K562 (cell line): ENCODE data around the gene RC3H2. TPM values are rescaled to one million over a fixed set of nuclear protein-coding genes. Genes with fewer than 3 reads are reported as not detected.

ENCODE experiments used
- E2F3 ChIP-seq: fragments of 250-450 bp; sonication (Bioruptor Pico); IDR thresholded peaks from 2 replicates; pipeline ENCODE4 v1.4.0; 2020; ENCODE audit warnings: mild to moderate bottlenecking
- EWSR1 ChIP-seq: fragments of 450-650 bp; IDR thresholded peaks from 2 replicates; pipeline ENCODE4 v1.6.1; 2018; ENCODE audit warnings: borderline replicate concordance, mild to moderate bottlenecking, low read depth, moderate library complexity; ENCODE audit not compliant: partially characterized antibody
- MXI1 ChIP-seq: IDR thresholded peaks from 2 replicates; pipeline ENCODE4 v1.6.1; 2011; ENCODE audit warnings: low read depth, mild to moderate bottlenecking, improper control_type of control experiment, low read length
- NFE2 ChIP-seq: IDR thresholded peaks from 2 replicates; pipeline ENCODE4 v1.6.1; 2014; ENCODE audit warnings: antibody characterized with exemption, low read depth
- PML ChIP-seq: IDR thresholded peaks from 2 replicates; pipeline ENCODE4 v1.6.1; 2012; ENCODE audit warnings: low read length, inconsistent platforms
- RBM25 ChIP-seq: fragments of 200-400 bp; formaldehyde crosslinking; IDR thresholded peaks from 2 replicates; pipeline ENCODE4 v1.6.1; 2018; ENCODE audit warnings: low read length, low read depth, moderate library complexity; ENCODE audit not compliant: severe bottlenecking
- ZNF165 ChIP-seq: fragments of 250-450 bp; sonication (Bioruptor Pico); IDR thresholded peaks from 2 replicates; pipeline ENCODE4 v1.4.0; 2020; ENCODE audit warnings: borderline replicate concordance
- ZNF253 ChIP-seq: fragments of 250-450 bp; sonication (Bioruptor Pico); conservative IDR thresholded peaks from 2 replicates; pipeline ENCODE4 v1.6.1; 2021; ENCODE audit warnings: mild to moderate bottlenecking
- ZNF785 ChIP-seq: fragments of 250-450 bp; sonication (Bioruptor Pico); IDR thresholded peaks from 2 replicates; pipeline ENCODE4 v1.4.0; 2020; ENCODE audit warnings: mild to moderate bottlenecking
- polyA plus RNA-seq, 8 experiments: library from polyadenylated mRNA; depleted of rRNA in 4 of 8; stranded (reverse) in 5 of 8; unstranded in 3 of 8; fragments of >200 nt; fragmentation: Nextera tagmentation in 2 of 8; fragmentation: Illumina TruSeq in 1 of 8; extraction: Ambion mirVana in 2 of 8; extraction: Trizol in 1 of 8; gene quantifications; 2 replicates each; pipeline versions ENCODE4 v1.2.1 to v1.2.3, GENCODE V29; 2011 to 2014; ENCODE audit warnings: inconsistent platforms in 1 of 8, missing spikeins in 1 of 8
- total RNA-seq, 7 experiments: library from RNA; depleted of rRNA in 6 of 7; stranded (reverse); fragments of >200 nt in 6 of 7; fragmentation: Illumina TruSeq in 2 of 7; extraction: Trizol in 2 of 7; gene quantifications; 2 replicates each; pipeline versions ENCODE4 v1.2.1 to v1.2.3, GENCODE V29; 2011 to 2021; ENCODE audit warnings: low replicate concordance in 1 of 7
- TF ChIP-seq, protein P1 (sequence below): fragments of 450-650 bp; IDR thresholded peaks from 2 replicates; pipeline ENCODE4 v1.6.1; 2016; ENCODE audit warnings: low read depth
- TF ChIP-seq, protein P2 (sequence below), 2 experiments: IDR thresholded peaks; 2 replicates each; pipeline ENCODE4 v1.6.1; 2011; ENCODE audit warnings: borderline replicate concordance in 1 of 2, control low read depth in 1 of 2, low read depth in 1 of 2, low read length in 1 of 2, mild to moderate bottlenecking in 1 of 2, mixed read lengths in 1 of 2, moderate library complexity in 1 of 2; ENCODE audit not compliant: insufficient read depth in 1 of 2, insufficient read length in 1 of 2, poor library complexity in 1 of 2, severe bottlenecking in 1 of 2; ENCODE audit errors: extremely low read depth in 1 of 2
- TF ChIP-seq, protein P3 (sequence below): sonication (generic); formaldehyde crosslinking; IDR thresholded peaks from 2 replicates; pipeline ENCODE4 v1.8.1; 2022; ENCODE audit warnings: missing genetic modification reagents
- TF ChIP-seq, protein P4 (sequence below): fragments of 250-450 bp; sonication (Bioruptor Pico); IDR thresholded peaks from 2 replicates; pipeline ENCODE4 v1.5.0; 2021; ENCODE audit warnings: mild to moderate bottlenecking, borderline replicate concordance

The RC3H2 gene
- total and polyA plus RNA-seq, 9 of the 15 experiments (the other 6 are each of a cell fraction or from before 2014, with no cell fraction given) = 5.6 to 35.4 (median 18.6) TPM

DNA sequence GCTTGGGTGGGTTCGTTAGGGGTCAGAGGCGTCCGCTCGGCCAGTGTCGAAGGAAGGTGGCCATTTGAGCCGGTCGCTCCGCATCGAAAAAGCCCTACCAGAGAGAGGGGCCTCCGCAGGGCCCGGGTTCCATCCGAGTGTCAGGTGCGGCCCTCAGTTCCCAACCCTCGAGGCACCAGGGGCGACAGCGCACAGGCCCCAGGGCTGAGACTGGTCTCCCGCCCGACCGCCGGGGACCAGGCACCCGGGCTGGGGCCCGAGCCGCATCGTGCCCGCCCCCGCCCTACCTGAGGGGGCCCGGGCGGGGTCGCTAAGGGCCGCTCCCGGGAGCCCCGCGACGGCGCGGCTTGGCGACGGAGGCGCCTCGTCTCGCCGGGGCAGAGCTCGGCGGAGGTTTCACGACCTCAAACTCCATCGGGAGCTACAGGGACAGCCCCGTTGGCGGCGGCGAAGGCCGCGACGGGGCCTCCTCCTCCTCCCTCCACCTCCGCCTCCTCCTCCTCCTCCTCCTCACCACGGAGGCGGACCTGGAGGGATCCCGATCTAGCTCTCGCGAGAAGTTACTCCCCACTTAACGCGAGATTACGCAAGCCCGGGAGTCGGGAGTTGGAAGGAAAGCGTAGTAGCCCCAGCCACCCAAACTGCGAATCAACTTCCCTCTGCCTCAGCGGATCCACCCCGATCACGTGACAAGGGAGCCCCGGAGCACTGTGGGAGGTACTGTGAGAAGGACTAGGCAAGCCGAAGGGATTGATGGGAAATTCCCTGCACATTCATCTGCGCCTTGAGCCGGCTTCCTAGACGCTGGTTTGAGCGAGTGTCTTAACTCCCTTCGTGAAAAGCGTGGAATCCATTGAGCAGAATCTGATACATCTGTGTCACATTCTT lies at the start of gene RC3H2 (continued):
- TF ChIP-seq, protein P1, sequence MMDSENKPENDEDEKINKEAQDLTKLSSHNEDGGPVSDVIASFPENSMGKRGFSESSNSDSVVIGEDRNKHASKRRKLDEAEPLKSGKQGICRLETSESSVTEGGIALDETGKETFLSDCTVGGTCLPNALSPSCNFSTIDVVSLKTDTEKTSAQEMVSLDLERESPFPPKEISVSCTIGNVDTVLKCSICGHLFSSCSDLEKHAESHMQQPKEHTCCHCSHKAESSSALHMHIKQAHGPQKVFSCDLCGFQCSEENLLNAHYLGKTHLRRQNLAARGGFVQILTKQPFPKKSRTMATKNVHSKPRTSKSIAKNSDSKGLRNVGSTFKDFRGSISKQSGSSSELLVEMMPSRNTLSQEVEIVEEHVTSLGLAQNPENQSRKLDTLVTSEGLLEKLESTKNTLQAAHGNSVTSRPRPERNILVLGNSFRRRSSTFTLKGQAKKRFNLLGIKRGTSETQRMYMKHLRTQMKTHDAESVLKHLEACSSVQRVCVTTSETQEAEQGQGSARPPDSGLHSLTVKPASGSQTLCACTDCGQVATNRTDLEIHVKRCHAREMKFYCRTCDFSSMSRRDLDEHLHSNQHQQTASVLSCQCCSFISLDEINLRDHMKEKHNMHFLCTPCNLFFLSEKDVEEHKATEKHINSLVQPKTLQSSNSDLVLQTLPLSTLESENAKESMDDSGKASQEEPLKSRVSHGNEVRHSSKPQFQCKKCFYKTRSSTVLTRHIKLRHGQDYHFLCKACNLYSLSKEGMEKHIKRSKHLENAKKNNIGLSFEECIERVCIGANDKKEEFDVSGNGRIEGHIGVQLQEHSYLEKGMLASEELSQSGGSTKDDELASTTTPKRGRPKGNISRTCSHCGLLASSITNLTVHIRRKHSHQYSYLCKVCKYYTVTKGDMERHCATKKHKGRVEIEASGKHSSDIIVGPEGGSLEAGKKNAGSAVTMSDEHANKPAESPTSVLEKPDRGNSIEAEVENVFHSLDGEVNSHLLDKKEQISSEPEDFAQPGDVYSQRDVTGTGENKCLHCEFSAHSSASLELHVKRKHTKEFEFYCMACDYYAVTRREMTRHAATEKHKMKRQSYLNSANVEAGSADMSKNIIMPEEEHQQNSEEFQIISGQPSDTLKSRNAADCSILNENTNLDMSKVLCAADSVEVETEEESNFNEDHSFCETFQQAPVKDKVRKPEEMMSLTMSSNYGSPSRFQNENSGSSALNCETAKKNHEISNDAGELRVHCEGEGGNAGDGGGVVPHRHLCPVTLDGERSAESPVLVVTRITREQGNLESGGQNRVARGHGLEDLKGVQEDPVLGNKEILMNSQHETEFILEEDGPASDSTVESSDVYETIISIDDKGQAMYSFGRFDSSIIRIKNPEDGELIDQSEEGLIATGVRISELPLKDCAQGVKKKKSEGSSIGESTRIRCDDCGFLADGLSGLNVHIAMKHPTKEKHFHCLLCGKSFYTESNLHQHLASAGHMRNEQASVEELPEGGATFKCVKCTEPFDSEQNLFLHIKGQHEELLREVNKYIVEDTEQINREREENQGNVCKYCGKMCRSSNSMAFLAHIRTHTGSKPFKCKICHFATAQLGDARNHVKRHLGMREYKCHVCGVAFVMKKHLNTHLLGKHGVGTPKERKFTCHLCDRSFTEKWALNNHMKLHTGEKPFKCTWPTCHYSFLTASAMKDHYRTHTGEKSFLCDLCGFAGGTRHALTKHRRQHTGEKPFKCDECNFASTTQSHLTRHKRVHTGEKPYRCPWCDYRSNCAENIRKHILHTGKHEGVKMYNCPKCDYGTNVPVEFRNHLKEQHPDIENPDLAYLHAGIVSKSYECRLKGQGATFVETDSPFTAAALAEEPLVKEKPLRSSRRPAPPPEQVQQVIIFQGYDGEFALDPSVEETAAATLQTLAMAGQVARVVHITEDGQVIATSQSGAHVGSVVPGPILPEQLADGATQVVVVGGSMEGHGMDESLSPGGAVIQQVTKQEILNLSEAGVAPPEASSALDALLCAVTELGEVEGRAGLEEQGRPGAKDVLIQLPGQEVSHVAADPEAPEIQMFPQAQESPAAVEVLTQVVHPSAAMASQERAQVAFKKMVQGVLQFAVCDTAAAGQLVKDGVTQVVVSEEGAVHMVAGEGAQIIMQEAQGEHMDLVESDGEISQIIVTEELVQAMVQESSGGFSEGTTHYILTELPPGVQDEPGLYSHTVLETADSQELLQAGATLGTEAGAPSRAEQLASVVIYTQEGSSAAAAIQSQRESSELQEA = peak; percentile 69; the same call in 1 of the 2 replicates
- TF ChIP-seq MXI1 = no peak
- TF ChIP-seq ZNF785 (CRISPR knock-in tag) = no peak
- peak; percentile 79 for TF ChIP-seq RBM25
- TF ChIP-seq, protein P2, sequence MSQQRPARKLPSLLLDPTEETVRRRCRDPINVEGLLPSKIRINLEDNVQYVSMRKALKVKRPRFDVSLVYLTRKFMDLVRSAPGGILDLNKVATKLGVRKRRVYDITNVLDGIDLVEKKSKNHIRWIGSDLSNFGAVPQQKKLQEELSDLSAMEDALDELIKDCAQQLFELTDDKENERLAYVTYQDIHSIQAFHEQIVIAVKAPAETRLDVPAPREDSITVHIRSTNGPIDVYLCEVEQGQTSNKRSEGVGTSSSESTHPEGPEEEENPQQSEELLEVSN (IDR thresholded peaks at IDR 0.05; ENCODE audit: borderline replicate concordance in 1 of 2, extremely low read depth in 1 of 2, insufficient read depth in 1 of 2, insufficient read length in 1 of 2, low read depth in 1 of 2, low read length in 1 of 2, poor library complexity in 1 of 2, severe bottlenecking in 1 of 2) = peak; percentile 33 to 71
- TF ChIP-seq, protein P3, sequence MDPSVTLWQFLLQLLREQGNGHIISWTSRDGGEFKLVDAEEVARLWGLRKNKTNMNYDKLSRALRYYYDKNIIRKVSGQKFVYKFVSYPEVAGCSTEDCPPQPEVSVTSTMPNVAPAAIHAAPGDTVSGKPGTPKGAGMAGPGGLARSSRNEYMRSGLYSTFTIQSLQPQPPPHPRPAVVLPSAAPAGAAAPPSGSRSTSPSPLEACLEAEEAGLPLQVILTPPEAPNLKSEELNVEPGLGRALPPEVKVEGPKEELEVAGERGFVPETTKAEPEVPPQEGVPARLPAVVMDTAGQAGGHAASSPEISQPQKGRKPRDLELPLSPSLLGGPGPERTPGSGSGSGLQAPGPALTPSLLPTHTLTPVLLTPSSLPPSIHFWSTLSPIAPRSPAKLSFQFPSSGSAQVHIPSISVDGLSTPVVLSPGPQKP (CRISPR knock-in tag) = no peak
- TF ChIP-seq, protein P4, sequence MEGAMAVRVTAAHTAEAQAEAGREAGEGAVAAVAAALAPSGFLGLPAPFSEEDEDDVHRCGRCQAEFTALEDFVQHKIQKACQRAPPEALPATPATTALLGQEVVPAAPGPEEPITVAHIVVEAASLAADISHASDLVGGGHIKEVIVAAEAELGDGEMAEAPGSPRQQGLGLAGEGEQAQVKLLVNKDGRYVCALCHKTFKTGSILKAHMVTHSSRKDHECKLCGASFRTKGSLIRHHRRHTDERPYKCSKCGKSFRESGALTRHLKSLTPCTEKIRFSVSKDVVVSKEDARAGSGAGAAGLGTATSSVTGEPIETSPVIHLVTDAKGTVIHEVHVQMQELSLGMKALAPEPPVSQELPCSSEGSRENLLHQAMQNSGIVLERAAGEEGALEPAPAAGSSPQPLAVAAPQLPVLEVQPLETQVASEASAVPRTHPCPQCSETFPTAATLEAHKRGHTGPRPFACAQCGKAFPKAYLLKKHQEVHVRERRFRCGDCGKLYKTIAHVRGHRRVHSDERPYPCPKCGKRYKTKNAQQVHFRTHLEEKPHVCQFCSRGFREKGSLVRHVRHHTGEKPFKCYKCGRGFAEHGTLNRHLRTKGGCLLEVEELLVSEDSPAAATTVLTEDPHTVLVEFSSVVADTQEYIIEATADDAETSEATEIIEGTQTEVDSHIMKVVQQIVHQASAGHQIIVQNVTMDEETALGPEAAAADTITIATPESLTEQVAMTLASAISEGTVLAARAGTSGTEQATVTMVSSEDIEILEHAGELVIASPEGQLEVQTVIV (CRISPR knock-in tag) = no peak
- 0 out of 2 replicates have a peak, but pooled peaks have one; percentile 63 for TF ChIP-seq ZNF165 (CRISPR knock-in tag)
- TF ChIP-seq PML = peak; percentile 69
- 0 out of 2 replicates have a peak, but pooled peaks have one; percentile 19 for TF ChIP-seq ZNF253 (CRISPR knock-in tag)
- TF ChIP-seq E2F3 (CRISPR knock-in tag) = peak; percentile 32; the same call in 1 of the 2 replicates
- no peak; the same call in 1 of the 2 replicates for TF ChIP-seq NFE2
- TF ChIP-seq EWSR1 = no peak
